Measurements from ENCODE around the gene NT5C3A. TPM values are rescaled to one million over a fixed set of nuclear protein-coding genes. Genes with fewer than 3 reads are reported as not detected.

Gene NT5C3A
- total and polyA plus RNA-seq, 2 experiments from 2014 or later = 21.2 to 38.0 TPM

DNA sequence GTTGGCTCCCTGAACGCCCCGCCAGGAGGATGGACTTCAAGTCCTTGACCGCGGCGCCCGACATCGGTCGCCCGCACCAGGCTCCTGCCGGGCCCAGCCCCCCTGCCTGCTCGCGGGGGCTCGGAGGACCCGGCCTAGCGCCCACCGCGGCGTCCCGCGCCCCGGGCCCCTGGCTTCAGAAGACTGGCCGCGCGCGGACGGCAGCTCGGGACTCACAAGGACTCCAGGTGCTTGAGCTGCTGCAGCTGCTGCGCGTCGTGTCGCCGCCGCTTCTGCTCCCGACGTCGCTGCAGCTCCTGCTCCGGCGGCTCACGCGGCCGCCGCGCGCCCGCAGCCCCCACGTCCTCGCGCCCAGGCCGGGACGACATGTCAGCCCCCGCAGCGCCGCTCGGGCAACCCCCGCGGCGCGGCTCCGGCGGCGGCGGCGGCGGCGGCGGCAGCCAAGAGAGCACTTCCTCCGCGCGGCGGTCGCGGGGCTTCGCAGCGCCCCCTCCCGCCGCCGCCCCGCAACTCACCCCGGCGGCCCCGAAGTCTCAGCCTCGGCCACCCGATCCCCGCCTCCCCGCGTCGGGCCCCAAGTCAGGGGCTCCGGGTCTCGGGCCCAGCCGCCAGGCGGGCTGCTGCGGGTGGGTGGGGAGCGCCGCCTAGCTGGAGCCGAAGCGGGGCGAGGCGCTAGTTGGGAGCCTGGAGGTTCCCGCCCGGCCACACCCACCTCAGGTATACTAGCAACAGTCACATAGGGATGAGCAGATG lies 46.6 kb upstream of the NT5C3A start, which contains the start of gene RP9:
TSS of gene RP9 (minus strand) at position 400 of the 753 bp plus-strand sequence. CDS start at position 368, 32 bp downstream.
- H3K9me3 ChIP-seq (ENCODE audit: low read depth) = no peaks in the 10 kb centered on the region
- WGBS (ENCODE audit: low lambda C conversion rate, missing lambda C conversion rate) = 0% methylated on average over 22 of the region's 100 CpGs
- H3K4me2 ChIP-seq = peak within 1 kb of the TSS; percentile 89
- peaks cover 24% of the 10 kb centered on the region for H4K20me1 ChIP-seq (ENCODE audit: insufficient read depth, poor library complexity, severe bottlenecking)
- no peaks in the 10 kb centered on the region for H3K9me2 ChIP-seq (replicated peaks; ENCODE audit: insufficient read depth)
- H2AFZ ChIP-seq = peak within 1 kb of the TSS; percentile 99
- H3K79me2 ChIP-seq = peaks cover 48% of the 10 kb centered on the region
- peaks cover 11% of the 10 kb centered on the region for H3K4me1 ChIP-seq (ENCODE audit: insufficient read depth)
- H3K27me3 ChIP-seq = no peaks in the 10 kb centered on the region
- TF ChIP-seq EZH2 (IDR thresholded peaks at IDR 0.05; ENCODE audit: borderline replicate concordance) (no peak), EZH2phosphoT487 (IDR thresholded peaks at IDR 0.05; ENCODE audit: low read depth, severe bottlenecking, unreplicated experiment) (no peak)
- TF ChIP-seq, protein P1, sequence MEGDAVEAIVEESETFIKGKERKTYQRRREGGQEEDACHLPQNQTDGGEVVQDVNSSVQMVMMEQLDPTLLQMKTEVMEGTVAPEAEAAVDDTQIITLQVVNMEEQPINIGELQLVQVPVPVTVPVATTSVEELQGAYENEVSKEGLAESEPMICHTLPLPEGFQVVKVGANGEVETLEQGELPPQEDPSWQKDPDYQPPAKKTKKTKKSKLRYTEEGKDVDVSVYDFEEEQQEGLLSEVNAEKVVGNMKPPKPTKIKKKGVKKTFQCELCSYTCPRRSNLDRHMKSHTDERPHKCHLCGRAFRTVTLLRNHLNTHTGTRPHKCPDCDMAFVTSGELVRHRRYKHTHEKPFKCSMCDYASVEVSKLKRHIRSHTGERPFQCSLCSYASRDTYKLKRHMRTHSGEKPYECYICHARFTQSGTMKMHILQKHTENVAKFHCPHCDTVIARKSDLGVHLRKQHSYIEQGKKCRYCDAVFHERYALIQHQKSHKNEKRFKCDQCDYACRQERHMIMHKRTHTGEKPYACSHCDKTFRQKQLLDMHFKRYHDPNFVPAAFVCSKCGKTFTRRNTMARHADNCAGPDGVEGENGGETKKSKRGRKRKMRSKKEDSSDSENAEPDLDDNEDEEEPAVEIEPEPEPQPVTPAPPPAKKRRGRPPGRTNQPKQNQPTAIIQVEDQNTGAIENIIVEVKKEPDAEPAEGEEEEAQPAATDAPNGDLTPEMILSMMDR (IDR thresholded peaks at IDR 0.05; ENCODE audit: poor library complexity) = peak; percentile 64
- peak within 1 kb of the TSS; percentile 90 for H3K27ac ChIP-seq
- H3K36me3 ChIP-seq (replicated peaks; ENCODE audit: insufficient read depth, low read depth) = no peaks in the 10 kb centered on the region
- DNase-seq (ENCODE audit: low spot score) = peak; percentile 91
- H3K4me3 ChIP-seq = peak within 1 kb of the TSS; percentile 96

DNA sequence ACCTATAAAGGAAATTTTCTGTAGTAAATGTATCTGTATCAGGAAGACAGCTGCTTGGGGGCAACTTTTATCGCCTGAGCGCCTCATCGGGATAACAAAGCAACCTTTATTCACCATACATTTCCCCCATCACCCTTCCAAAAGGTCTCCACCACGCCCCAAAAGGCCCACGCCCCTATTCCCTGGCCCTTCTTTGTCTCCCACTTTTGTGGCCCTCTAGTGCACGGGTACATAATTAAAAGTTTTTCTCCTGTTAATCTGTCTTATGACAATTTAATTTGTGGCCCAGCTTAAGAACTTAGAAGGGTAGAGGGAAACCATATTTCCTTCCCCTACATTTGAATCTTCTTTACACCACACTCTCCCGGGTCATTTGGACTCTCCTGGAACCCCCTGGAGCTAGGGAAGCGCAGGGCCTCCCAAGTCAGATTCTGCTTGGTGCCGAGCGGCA lies 46.0 kb upstream of the NT5C3A start:
- peak overlapping the region; percentile 90 for H3K27ac ChIP-seq
- peaks cover 54% of the 10 kb centered on the region for H3K79me2 ChIP-seq
- H4K20me1 ChIP-seq (ENCODE audit: insufficient read depth, poor library complexity, severe bottlenecking) = peaks cover 25% of the 10 kb centered on the region
- peak overlapping the region; percentile 99 for H2AFZ ChIP-seq
- no peaks in the 10 kb centered on the region for H3K9me2 ChIP-seq (replicated peaks; ENCODE audit: insufficient read depth)
- H3K4me1 ChIP-seq (ENCODE audit: insufficient read depth) = peaks cover 11% of the 10 kb centered on the region
- WGBS (ENCODE audit: low lambda C conversion rate, missing lambda C conversion rate) = 1% methylated on average over 10 of the region's 10 CpGs
- H3K9me3 ChIP-seq (ENCODE audit: low read depth) = no peaks in the 10 kb centered on the region
- peak overlapping the region; percentile 96 for H3K4me3 ChIP-seq
- H3K27me3 ChIP-seq = no peaks in the 10 kb centered on the region
- DNase-seq (ENCODE audit: low spot score) = peak; percentile 15
- TF ChIP-seq EZH2phosphoT487 (IDR thresholded peaks at IDR 0.05; ENCODE audit: low read depth, severe bottlenecking, unreplicated experiment) (no peak), EZH2 (IDR thresholded peaks at IDR 0.05; ENCODE audit: borderline replicate concordance) (no peak)
- TF ChIP-seq, protein P1 (IDR thresholded peaks at IDR 0.05; ENCODE audit: poor library complexity) = no peak
- H3K36me3 ChIP-seq (replicated peaks; ENCODE audit: insufficient read depth, low read depth) = no peaks in the 10 kb centered on the region
- H3K4me2 ChIP-seq = peak overlapping the region; percentile 89

DNA sequence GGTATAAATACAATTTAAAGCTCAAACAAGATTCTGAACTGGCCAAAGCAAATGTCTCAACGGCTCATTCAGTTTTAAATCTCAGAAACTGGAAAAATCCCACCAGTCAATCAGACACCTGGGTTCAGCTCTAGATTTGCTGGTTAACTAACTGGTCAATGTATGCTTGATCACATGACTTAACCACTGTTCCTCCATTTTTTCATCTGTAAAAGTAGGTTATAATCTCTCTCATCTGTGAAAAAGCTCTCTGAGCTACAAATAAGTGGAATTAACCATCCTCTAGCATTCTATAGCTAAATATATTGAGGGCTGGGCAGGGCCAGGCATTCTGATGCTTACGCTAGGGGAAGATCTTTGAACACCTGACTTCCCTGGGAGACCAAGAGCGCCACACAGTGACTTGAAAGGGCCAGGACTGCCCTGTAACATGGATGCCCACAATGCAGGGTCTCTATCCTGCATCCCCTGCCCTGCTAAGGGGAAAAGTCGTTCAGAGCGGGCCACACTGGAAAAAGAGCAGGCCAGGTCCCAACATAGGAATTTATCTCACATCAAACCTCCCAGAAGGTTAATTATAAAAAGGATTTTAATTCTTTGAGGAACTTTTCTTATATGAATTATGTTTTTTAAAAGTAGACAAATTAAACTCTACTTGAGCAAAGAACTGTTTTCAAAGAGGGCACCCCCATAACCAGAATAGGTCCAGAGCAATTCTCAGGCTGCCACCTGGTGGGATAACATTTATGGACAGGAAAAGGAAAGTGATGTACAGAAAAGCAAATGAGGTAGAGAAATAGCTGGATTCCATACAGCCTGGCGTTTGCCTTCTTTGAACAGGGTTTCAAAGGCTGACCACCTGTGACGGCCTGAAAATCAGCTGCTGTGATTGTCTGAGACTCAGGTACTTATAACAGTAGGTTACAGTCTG lies 44.8 kb upstream of the NT5C3A start:
- no peak overlapping the region for H3K27ac ChIP-seq
- no peaks in the 10 kb centered on the region for H3K36me3 ChIP-seq (replicated peaks; ENCODE audit: insufficient read depth, low read depth)
- peaks cover 11% of the 10 kb centered on the region for H3K4me1 ChIP-seq (ENCODE audit: insufficient read depth)
- H3K9me3 ChIP-seq (ENCODE audit: low read depth) = no peaks in the 10 kb centered on the region
- WGBS (ENCODE audit: low lambda C conversion rate, missing lambda C conversion rate) = 46% methylated on average over 7 of the region's 7 CpGs
- no peak overlapping the region for H2AFZ ChIP-seq
- H3K4me3 ChIP-seq = peak overlapping the region; percentile 96
- TF ChIP-seq, protein P1 (IDR thresholded peaks at IDR 0.05; ENCODE audit: poor library complexity) = peak; percentile 60
- no peak for TF ChIP-seq EZH2phosphoT487 (IDR thresholded peaks at IDR 0.05; ENCODE audit: low read depth, severe bottlenecking, unreplicated experiment)
- peak; percentile 64 for DNase-seq (ENCODE audit: low spot score)
- H3K9me2 ChIP-seq (replicated peaks; ENCODE audit: insufficient read depth) = no peaks in the 10 kb centered on the region
- peaks cover 66% of the 10 kb centered on the region for H3K79me2 ChIP-seq
- peaks cover 25% of the 10 kb centered on the region for H4K20me1 ChIP-seq (ENCODE audit: insufficient read depth, poor library complexity, severe bottlenecking)
- no peaks in the 10 kb centered on the region for H3K27me3 ChIP-seq
- H3K4me2 ChIP-seq = peak overlapping the region; percentile 89
